Type B pancreatic cell (in vitro differentiated cells): Measurements from ENCODE around the gene MTMR2. TPM values are rescaled to one million over a fixed set of nuclear protein-coding genes. Genes with fewer than 3 reads are reported as not detected.

Experiments
- DNase-seq: peaks from one replicate; pipeline ENCODE4 v3.0.0; 2021; ENCODE audit warnings: mixed read lengths; ENCODE audit not compliant: unreplicated experiment; ENCODE audit errors: extremely low spot score
- H3K27ac Mint-ChIP-seq: 2 replicates; pipeline ENCODE4 v1.8.0; 2021; ENCODE audit warnings: mild to moderate bottlenecking, mixed read lengths
- H3K27me3 Mint-ChIP-seq: 2 replicates; pipeline ENCODE4 v1.8.0; 2021; ENCODE audit warnings: mixed read lengths
- H3K36me3 Mint-ChIP-seq: 2 replicates; pipeline ENCODE4 v1.8.0; 2021; ENCODE audit warnings: mixed read lengths
- H3K4me1 Mint-ChIP-seq: one replicate; pipeline ENCODE4 v1.8.0; 2021; ENCODE audit warnings: mixed read lengths; ENCODE audit not compliant: unreplicated experiment
- H3K4me3 Mint-ChIP-seq: 2 replicates; pipeline ENCODE4 v1.8.0; 2021; ENCODE audit warnings: mild to moderate bottlenecking, mixed read lengths
- H3K9me3 Mint-ChIP-seq: 2 replicates; pipeline ENCODE4 v1.8.0; 2021; ENCODE audit warnings: mixed read lengths
- total RNA-seq: library from RNA; stranded (reverse); gene quantifications from 2 replicates; pipeline ENCODE4 v1.2.1, GENCODE V29; 2021; ENCODE audit warnings: low replicate concordance
- TF ChIP-seq, protein P1 (sequence below): fragments of 200-600 bp; sonication (generic); conservative IDR thresholded peaks from 2 replicates; pipeline ENCODE4 v1.5.0; 2021; ENCODE audit warnings: antibody characterized with exemption, mild to moderate bottlenecking

MTMR2 gene
- total RNA-seq, 1 donor from 2014 or later = 38.9 TPM

DNA sequence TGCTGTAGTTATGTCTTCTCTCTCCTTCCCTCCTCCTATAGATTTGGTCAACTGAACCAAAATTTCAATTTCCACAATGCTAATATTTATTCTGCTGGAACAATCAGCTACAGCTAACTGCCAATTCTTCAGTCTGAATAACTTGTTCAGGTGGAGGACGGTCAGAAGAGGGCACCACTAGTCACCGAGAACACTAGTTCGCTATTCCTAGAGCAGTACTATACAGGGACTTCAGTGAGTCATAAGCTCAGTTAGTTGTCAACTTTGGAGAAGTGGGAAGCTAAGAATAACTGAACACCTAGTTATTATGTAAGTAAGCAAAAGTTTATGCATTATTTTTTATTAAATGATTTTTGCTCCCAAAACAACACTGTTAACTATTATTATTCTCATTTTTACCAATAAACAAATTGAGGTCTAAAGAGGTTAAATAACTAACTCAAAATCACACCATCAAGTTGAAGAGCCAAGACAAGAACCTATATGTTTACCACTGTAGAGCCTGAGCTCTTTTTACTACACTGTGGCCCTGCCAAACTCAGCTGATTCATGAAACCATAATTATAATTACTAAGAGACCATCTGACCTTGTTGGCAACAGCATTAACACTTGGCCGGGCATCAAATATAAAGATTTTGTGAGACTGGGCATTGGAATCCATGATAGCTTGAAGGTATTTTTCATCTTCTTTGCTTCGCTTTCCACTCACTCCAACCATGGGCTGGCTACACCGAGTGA, 74.7 kb downstream of the MTMR2 start:
- Mint-ChIP-seq H3K4me3 (no peak overlapping the region), H3K9me3 (no peaks in the 10 kb centered on the region), H3K27ac (no peak overlapping the region), H3K27me3 (no peaks in the 10 kb centered on the region), H3K36me3 (peaks cover 23% of the 10 kb centered on the region), H3K4me1 (peaks cover 3% of the 10 kb centered on the region)
- TF ChIP-seq, protein P1, sequence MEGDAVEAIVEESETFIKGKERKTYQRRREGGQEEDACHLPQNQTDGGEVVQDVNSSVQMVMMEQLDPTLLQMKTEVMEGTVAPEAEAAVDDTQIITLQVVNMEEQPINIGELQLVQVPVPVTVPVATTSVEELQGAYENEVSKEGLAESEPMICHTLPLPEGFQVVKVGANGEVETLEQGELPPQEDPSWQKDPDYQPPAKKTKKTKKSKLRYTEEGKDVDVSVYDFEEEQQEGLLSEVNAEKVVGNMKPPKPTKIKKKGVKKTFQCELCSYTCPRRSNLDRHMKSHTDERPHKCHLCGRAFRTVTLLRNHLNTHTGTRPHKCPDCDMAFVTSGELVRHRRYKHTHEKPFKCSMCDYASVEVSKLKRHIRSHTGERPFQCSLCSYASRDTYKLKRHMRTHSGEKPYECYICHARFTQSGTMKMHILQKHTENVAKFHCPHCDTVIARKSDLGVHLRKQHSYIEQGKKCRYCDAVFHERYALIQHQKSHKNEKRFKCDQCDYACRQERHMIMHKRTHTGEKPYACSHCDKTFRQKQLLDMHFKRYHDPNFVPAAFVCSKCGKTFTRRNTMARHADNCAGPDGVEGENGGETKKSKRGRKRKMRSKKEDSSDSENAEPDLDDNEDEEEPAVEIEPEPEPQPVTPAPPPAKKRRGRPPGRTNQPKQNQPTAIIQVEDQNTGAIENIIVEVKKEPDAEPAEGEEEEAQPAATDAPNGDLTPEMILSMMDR = peak; percentile 65
- no peak for DNase-seq

DNA sequence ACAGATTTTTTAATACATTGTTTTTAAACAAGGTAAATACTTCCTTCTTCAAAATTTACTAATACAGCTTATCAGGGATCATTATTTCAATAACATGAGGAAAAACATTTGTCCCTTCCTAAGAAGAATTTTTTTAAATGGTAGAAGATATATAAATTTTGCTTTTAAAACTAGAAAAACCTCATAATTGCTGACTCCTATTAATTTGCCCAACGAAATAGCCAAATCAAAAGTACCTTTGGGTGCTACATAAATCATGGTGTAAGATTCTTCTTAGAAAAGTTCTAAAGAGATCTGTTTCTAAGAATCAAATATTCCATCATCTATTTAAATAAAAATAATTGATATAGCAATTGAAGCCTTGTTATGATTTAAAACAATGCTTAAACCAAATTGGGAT, 78.7 kb downstream of the MTMR2 start:
- Mint-ChIP-seq H3K36me3 (peaks cover 20% of the 10 kb centered on the region), H3K9me3 (no peaks in the 10 kb centered on the region), H3K4me3 (no peak overlapping the region), H3K4me1 (no peaks in the 10 kb centered on the region), H3K27ac (no peak overlapping the region), H3K27me3 (no peaks in the 10 kb centered on the region)
- TF ChIP-seq, protein P1 = no peak
- no peak for DNase-seq

DNA sequence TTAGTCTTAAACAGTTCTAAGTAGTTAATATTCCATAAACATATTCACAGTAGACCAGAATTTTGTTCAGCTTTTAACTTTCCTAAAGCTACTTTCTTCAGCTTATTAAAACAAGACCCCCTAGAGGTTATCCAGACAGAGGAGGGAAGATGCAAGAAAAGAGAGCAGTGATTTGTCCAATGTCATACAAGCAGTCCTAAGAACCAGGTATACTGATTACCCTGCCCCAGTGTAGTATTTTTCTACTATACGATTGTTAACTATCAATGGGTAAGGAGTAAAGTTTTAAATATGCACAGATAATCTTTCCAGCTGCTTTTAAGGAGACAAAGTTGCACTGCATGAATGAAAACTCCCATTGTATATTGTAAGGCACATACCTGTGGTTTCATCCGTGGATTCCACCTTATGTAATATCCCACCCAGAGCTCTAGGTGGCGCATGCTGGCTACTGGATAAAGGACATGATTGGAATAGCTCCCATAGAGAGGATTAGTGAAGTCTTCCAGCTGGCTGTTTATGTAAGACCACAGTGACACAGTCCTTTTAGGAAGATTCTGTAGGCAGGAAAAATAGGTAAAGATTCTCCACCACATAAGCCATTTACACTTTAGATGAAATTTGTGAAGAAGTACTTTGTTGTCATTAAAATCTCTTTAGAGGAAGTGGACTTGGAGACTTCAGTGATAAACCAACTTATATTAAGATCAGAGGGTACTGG, 88.0 kb downstream of the MTMR2 start:
- Mint-ChIP-seq H3K9me3 (no peaks in the 10 kb centered on the region), H3K4me3 (no peak overlapping the region), H3K27ac (peak overlapping the region; percentile 50), H3K4me1 (peaks cover 9% of the 10 kb centered on the region), H3K27me3 (no peaks in the 10 kb centered on the region), H3K36me3 (peaks cover 26% of the 10 kb centered on the region)
- DNase-seq = no peak
- TF ChIP-seq, protein P1 = peak; percentile 94

DNA sequence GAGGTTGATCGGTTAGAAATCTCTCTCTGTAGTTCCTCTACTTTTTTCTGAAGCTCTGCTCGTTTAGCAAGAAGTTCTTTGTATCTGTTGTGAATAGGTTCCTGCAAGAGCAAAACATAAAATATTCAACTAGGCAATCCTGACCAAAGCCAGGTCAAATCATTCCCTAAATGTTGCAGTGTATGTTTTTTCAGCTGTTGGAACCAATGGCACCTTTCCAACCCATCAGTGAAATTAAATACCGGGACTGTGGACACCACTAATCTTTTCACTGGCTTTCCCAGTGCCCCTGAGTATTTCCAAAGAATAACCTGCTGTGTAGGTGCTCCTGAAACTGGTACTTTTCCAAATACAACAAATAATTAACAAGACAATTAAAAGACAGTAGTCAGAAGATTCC, 88.6 kb downstream of the MTMR2 start:
- Mint-ChIP-seq H3K4me3 (no peak overlapping the region), H3K36me3 (peaks cover 24% of the 10 kb centered on the region)
- TF ChIP-seq, protein P1 = no peak

DNA sequence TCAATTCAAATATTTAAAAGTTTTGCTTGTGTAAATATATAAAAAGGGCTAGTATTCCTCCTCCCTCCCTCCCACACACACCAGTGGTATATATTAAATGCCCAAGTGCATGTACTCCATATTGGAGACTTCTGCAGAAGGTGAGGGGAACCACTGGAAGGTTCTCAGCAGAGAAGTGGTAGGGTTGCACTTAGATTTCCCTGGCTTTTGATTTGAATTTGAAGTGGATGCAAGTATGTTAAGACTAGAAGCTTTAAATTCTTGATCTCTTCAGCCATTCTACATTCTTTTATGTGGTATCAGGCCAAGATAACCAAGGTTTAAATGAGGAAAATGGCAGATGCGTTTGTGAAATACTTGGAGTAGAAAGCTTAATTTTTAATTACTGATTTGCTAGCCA, 90.5 kb downstream of the MTMR2 start:
- Mint-ChIP-seq H3K9me3 (no peaks in the 10 kb centered on the region), H3K4me3 (no peak overlapping the region), H3K27ac (no peak overlapping the region), H3K27me3 (no peaks in the 10 kb centered on the region), H3K36me3 (peaks cover 28% of the 10 kb centered on the region), H3K4me1 (peaks cover 11% of the 10 kb centered on the region)
- no peak for DNase-seq
- TF ChIP-seq, protein P1 = no peak

More for the DNA sequence above, 88.6 kb downstream of the MTMR2 start:
- H3K4me1 Mint-ChIP-seq = peaks cover 11% of the 10 kb centered on the region
- H3K27me3 Mint-ChIP-seq = no peaks in the 10 kb centered on the region
- H3K9me3 Mint-ChIP-seq = no peaks in the 10 kb centered on the region
- DNase-seq = no peak
- H3K27ac Mint-ChIP-seq = no peak overlapping the region
